Prostate gland (tissue), 2 donors: ENCODE data around the gene HNF4A. TPM values are rescaled to one million over a fixed set of nuclear protein-coding genes. Genes with fewer than 3 reads are reported as not detected.

Experiments
- DNase-seq: peaks from one replicate; pipeline ENCODE4 v3.0.0-alpha.2; 2019; ENCODE audit warnings: low spot score
- H3K27ac ChIP-seq, 2 donors: fragments of 200-600 bp; sonication (generic); 2 replicates each; pipeline ENCODE4 v1.5.1; 2017 to 2019
- H3K27me3 ChIP-seq: fragments of 200-600 bp; sonication (generic); replicated peaks from 2 replicates; pipeline ENCODE4 v1.5.1; 2019; ENCODE audit not compliant: insufficient read depth
- H3K36me3 ChIP-seq, 2 donors: fragments of 200-600 bp; sonication (generic); 1 replicate in 1 of 2; 2 replicates in 1 of 2; pipeline versions ENCODE4 v1.5.1 to v1.8.1; 2017 to 2019
- H3K4me1 ChIP-seq: fragments of 200-600 bp; sonication (generic); replicated peaks from 2 replicates; pipeline ENCODE4 v1.5.1; 2019
- H3K4me3 ChIP-seq, 2 donors: fragments of 200-600 bp; sonication (generic); 2 replicates each; pipeline ENCODE4 v1.5.1; 2017 to 2019
- H3K9me3 ChIP-seq: fragments of 200-600 bp; sonication (generic); 2 replicates; pipeline ENCODE4 v1.5.1; 2017
- CTCF ChIP-seq, 4 experiments: fragments of 200-600 bp in 2 of 4; fragments of 450-650 bp in 2 of 4; sonication (generic) in 2 of 4; IDR thresholded peaks; 1 replicate in 3 of 4; 2 replicates in 1 of 4; pipeline ENCODE4 v1.5.1; 2016 to 2019; ENCODE audit warnings: antibody characterized with exemption in 4 of 4, mild to moderate bottlenecking in 2 of 4, moderate library complexity in 2 of 4
- POLR2A ChIP-seq: fragments of 450-650 bp; IDR thresholded peaks from one replicate; pipeline ENCODE4 v1.6.1; 2016; ENCODE audit warnings: antibody characterized with exemption, mild to moderate bottlenecking
- POLR2AphosphoS5 ChIP-seq: sonication (generic); formaldehyde crosslinking; IDR thresholded peaks from one replicate; pipeline ENCODE4 v1.6.1; 2017; ENCODE audit warnings: antibody characterized with exemption
- WGBS: methylation state at CpG from one replicate; pipeline ENCODE4 v1.1.5; 2018; 5-methylcytosine and 5-hydroxymethylcytosine counted together
- intact Hi-C: fragments of 100-400 bp; cut with DNase I; formaldehyde crosslinking; loops from one replicate; pipeline ENCODE4 v1.14.2; 2022
- total RNA-seq, 2 donors: library from RNA; depleted of rRNA; stranded (reverse); fragments of >200 nt; gene quantifications; one replicate each; pipeline ENCODE4 v1.1.0, GENCODE V29; 2016

Gene HNF4A
- total RNA-seq, 2 donors from 2014 or later: not detected

GRCh38 chr20:44450281-44450889 lies 94.9 kb downstream of the HNF4A start:
- intact Hi-C loops: no loop called here
- DNase-seq: no peak
- H3K36me3 ChIP-seq: no peaks in the 10 kb centered on the region
- WGBS: 32% methylated on average over 3 of the region's 3 CpGs
- no peak overlapping the region for H3K27ac ChIP-seq
- no peaks in the 10 kb centered on the region for H3K4me1 ChIP-seq
- no peaks in the 10 kb centered on the region for H3K27me3 ChIP-seq
- H3K9me3 ChIP-seq: no peaks in the 10 kb centered on the region
- H3K4me3 ChIP-seq: no peak overlapping the region
- TF ChIP-seq POLR2A (no peak), CTCF (IDR thresholded peaks at IDR 0.05) (no peak), POLR2AphosphoS5 (no peak)

DNA sequence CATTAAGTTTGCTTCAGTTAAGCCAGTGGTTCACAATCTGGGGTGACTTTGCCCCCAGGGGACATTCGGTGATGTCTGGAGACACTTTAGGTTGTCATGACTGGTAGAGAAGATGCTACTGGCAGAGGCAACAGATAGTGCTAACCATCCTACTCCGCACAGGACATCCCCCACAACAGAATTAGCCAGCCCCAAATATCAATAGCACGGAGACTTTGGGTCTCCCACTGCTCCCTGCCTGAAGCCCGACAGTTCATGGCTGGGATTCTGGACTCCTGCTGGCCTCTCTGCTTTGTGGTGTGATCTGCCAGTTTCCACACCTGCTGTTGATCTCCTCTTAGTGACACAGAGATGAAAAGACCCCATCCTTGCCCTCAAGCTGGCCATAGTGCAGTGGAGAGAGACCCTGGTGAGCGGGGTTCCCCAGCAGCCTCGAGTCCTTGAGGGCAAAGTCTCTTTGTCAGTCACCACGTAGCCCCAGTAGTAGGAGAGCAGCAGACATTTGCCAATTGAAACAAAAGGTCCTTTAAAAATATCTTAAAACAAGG lies 95.5 kb downstream of the HNF4A start:
- H3K4me1 ChIP-seq: no peaks in the 10 kb centered on the region
- no peaks in the 10 kb centered on the region for H3K36me3 ChIP-seq
- no peaks in the 10 kb centered on the region for H3K27me3 ChIP-seq
- no peak for TF ChIP-seq POLR2A
- no peak for TF ChIP-seq CTCF (IDR thresholded peaks at IDR 0.05)
- no peak for TF ChIP-seq POLR2AphosphoS5
- intact Hi-C loops: no loop called here
- no peak for DNase-seq
- 84% methylated on average over 7 of the region's 7 CpGs for WGBS
- H3K9me3 ChIP-seq: no peaks in the 10 kb centered on the region
- H3K4me3 ChIP-seq: no peak overlapping the region
- no peak overlapping the region for H3K27ac ChIP-seq

GRCh38 chr20:44454306-44454963 lies 98.9 kb downstream of the HNF4A start:
- no peak for DNase-seq
- 85% methylated on average over 7 of the region's 7 CpGs for WGBS
- Histone ChIP-seq H3K4me3 (no peak overlapping the region), H3K36me3 (no peaks in the 10 kb centered on the region), H3K4me1 (no peaks in the 10 kb centered on the region), H3K9me3 (no peaks in the 10 kb centered on the region), H3K27ac (no peak overlapping the region), H3K27me3 (no peaks in the 10 kb centered on the region)
- no peak for TF ChIP-seq POLR2AphosphoS5
- TF ChIP-seq CTCF (IDR thresholded peaks at IDR 0.05): no peak
- TF ChIP-seq POLR2A: no peak
- intact Hi-C loops: no loop called here

- intact Hi-C loops: no loop called here
- H3K27me3 ChIP-seq: no peaks in the 10 kb centered on the region
- DNase-seq: no peak
- H3K9me3 ChIP-seq: no peaks in the 10 kb centered on the region
- 71% methylated on average over 3 of the region's 3 CpGs for WGBS
- no peaks in the 10 kb centered on the region for H3K4me1 ChIP-seq
- H3K4me3 ChIP-seq: no peak overlapping the region
- H3K36me3 ChIP-seq: no peaks in the 10 kb centered on the region
- no peak for TF ChIP-seq POLR2A
- no peak for TF ChIP-seq POLR2AphosphoS5
- TF ChIP-seq CTCF (IDR thresholded peaks at IDR 0.05): no peak
- H3K27ac ChIP-seq: no peak overlapping the region
Measured at GRCh38 chr20:44455126-44455525, 99.6 kb downstream of the HNF4A start.

DNA sequence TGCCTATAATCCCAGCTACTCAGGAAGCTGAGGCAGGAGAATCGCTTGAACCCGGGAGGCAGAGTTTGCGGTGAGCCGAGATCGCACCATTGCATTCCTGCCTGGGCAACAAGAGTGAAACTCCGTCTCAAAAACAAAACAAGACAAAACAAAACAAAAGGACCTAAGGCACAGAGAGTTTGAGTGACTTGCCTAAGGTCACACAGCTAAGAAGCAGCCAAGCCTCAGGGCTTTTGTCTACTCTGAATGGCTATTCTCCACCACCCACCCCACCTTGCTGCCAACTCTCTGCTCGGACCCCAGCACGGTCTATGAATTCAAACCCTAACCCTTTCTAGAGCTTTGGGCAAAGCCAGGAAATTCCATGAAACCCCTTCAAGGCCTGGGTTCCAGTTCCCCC lies 101.1 kb downstream of the HNF4A start:
- peaks cover 3% of the 10 kb centered on the region for H3K4me1 ChIP-seq
- no peak overlapping the region for H3K4me3 ChIP-seq
- TF ChIP-seq POLR2A (no peak), POLR2AphosphoS5 (no peak), CTCF (IDR thresholded peaks at IDR 0.05) (no peak)
- no peak overlapping the region for H3K27ac ChIP-seq
- H3K36me3 ChIP-seq: no peaks in the 10 kb centered on the region
- H3K27me3 ChIP-seq: no peaks in the 10 kb centered on the region
- no peaks in the 10 kb centered on the region for H3K9me3 ChIP-seq
- 79% methylated on average over 8 of the region's 8 CpGs for WGBS
- no peak for DNase-seq
- intact Hi-C loops: no loop called here
